H1 (cell line): ENCODE data around the gene TMCC1. TPM values are rescaled to one million over a fixed set of nuclear protein-coding genes. Genes with fewer than 3 reads are reported as not detected.

ENCODE experiments used
- CTCF ChIA-PET: fragments of 300-600 bp; sonication (Branson Sonifier 250); formaldehyde crosslinking; loops from one replicate; lab custom pipeline; 2021; ENCODE audit not compliant: partially characterized antibody; lab: Charles Lee
- POLR2A ChIA-PET: fragments of 300-600 bp; sonication (Branson Sonifier 250); formaldehyde crosslinking; loops from one replicate; lab custom pipeline; 2021; ENCODE audit warnings: inconsistent platforms; ENCODE audit not compliant: partially characterized antibody; lab: Charles Lee
- DNase-seq, 2 experiments: peaks; one replicate each; pipeline versions ENCODE4 v3.0.0 to v3.0.0-alpha.2; 2010 to 2022; ENCODE audit warnings: low spot score in 2 of 2, low read depth in 1 of 2, mixed read lengths in 1 of 2
- FAIRE-seq: peaks from 2 replicates; lab custom pipeline; 2011; peaks lifted over from hg19 to GRCh38; lab: Jason Lieb, UNC
- H2AFZ ChIP-seq: 2 replicates; pipeline ENCODE4 v1.8.1; 2012; ENCODE audit warnings: low read length, inconsistent platforms
- H2AK5ac ChIP-seq: 2 replicates; pipeline ENCODE4 v1.6.1; 2013; ENCODE audit warnings: low read depth, low read length
- H2BK120ac ChIP-seq: replicated peaks from 2 replicates; pipeline ENCODE3; 2013; ENCODE audit warnings: low read depth, low read length, inconsistent platforms
- H2BK12ac ChIP-seq: 2 replicates; pipeline ENCODE4 v1.6.1; 2013; ENCODE audit warnings: low read depth, low read length
- H2BK15ac ChIP-seq: 2 replicates; pipeline ENCODE4 v1.6.1; 2013; ENCODE audit warnings: low read length
- H2BK20ac ChIP-seq: 2 replicates; pipeline ENCODE4 v1.6.1; 2013; ENCODE audit warnings: low read length
- H2BK5ac ChIP-seq: 2 replicates; pipeline ENCODE4 v1.6.1; 2013; ENCODE audit warnings: low read depth, low read length
- H3K14ac ChIP-seq: 2 replicates; pipeline ENCODE4 v1.6.1; 2013; ENCODE audit warnings: inconsistent platforms; ENCODE audit not compliant: insufficient read length
- H3K18ac ChIP-seq: 2 replicates; pipeline ENCODE4 v1.6.1; 2013; ENCODE audit warnings: low read length; ENCODE audit errors: extremely low read depth
- H3K23ac ChIP-seq: 2 replicates; pipeline ENCODE4 v1.6.1; 2013; ENCODE audit warnings: inconsistent platforms; ENCODE audit not compliant: insufficient read length
- H3K23me2 ChIP-seq: 2 replicates; pipeline ENCODE4 v1.6.1; 2013; ENCODE audit warnings: low read depth, low read length
- H3K27ac ChIP-seq: 2 replicates; pipeline ENCODE4 v1.6.1; 2011; ENCODE audit warnings: low read depth, low read length, inconsistent platforms
- H3K27me3 ChIP-seq, 4 experiments: replicated peaks in 1 of 4; 1 replicate in 1 of 4; 2 replicates in 3 of 4; pipeline versions ENCODE4 v1.6.1 to v1.8.1; 2011 to 2013; ENCODE audit warnings: low read length in 3 of 4, mild to moderate bottlenecking in 3 of 4, inconsistent platforms in 2 of 4, mixed read lengths in 2 of 4, moderate library complexity in 1 of 4; ENCODE audit not compliant: control insufficient read depth in 3 of 4, insufficient read depth in 3 of 4; ENCODE audit errors: extremely low read depth in 1 of 4
- H3K36me3 ChIP-seq, 4 experiments: 2 replicates each; pipeline versions ENCODE4 v1.6.1 to v1.8.1; 2011 to 2013; ENCODE audit warnings: mild to moderate bottlenecking in 4 of 4, low read length in 3 of 4, moderate library complexity in 2 of 4, control low read depth in 1 of 4, inconsistent platforms in 1 of 4; ENCODE audit not compliant: insufficient read depth in 4 of 4, control insufficient read depth in 2 of 4
- H3K4ac ChIP-seq: replicated peaks from 2 replicates; pipeline ENCODE3; 2013; ENCODE audit warnings: low read length, low read depth, mixed read lengths, inconsistent platforms; ENCODE audit not compliant: insufficient read length
- H3K4me1 ChIP-seq, 4 experiments: replicated peaks in 1 of 4; 1 replicate in 1 of 4; 2 replicates in 3 of 4; pipeline versions ENCODE4 v1.6.1 to v1.8.1; 2011 to 2013; ENCODE audit warnings: low read length in 3 of 4, inconsistent platforms in 2 of 4, mixed read lengths in 1 of 4; ENCODE audit not compliant: insufficient read depth in 4 of 4, control insufficient read depth in 3 of 4
- H3K4me2 ChIP-seq, 2 experiments: 2 replicates each; pipeline versions ENCODE4 v1.6.1 to v1.8.1; 2011 to 2013; ENCODE audit warnings: low read depth in 2 of 2, low read length in 2 of 2, control low read depth in 1 of 2, inconsistent platforms in 1 of 2, mild to moderate bottlenecking in 1 of 2; ENCODE audit not compliant: insufficient read depth in 1 of 2
- H3K4me3 ChIP-seq, 4 experiments: fragments of 200-600, 300-600 bp in 1 of 4; sonication (generic), shearing (Covaris generic), sonication (Bioruptor Twin) in 1 of 4; 2 replicates each; pipeline versions ENCODE4 v1.5.1 to v1.8.1; 2011 to 2016; ENCODE audit warnings: low read length in 4 of 4, low read depth in 3 of 4, control low read depth in 2 of 4, inconsistent platforms in 2 of 4, mild to moderate bottlenecking in 2 of 4, mixed read lengths in 1 of 4, moderate library complexity in 1 of 4; ENCODE audit not compliant: insufficient read depth in 2 of 4; ENCODE audit errors: extremely low read depth in 1 of 4
- H3K56ac ChIP-seq: replicated peaks from 2 replicates; pipeline ENCODE3; 2013; ENCODE audit warnings: low read depth, mild to moderate bottlenecking, mixed read lengths, low read length, inconsistent platforms; ENCODE audit not compliant: insufficient read length
- H3K79me1 ChIP-seq: 2 replicates; pipeline ENCODE4 v1.6.1; 2013; ENCODE audit warnings: low read depth, low read length, control low read depth
- H3K79me2 ChIP-seq, 2 experiments: 2 replicates each; pipeline versions ENCODE4 v1.6.1 to v1.8.1; 2012 to 2013; ENCODE audit warnings: low read length in 2 of 2, mild to moderate bottlenecking in 2 of 2, inconsistent platforms in 1 of 2; ENCODE audit not compliant: insufficient read depth in 2 of 2, control insufficient read depth in 1 of 2
- H3K9ac ChIP-seq, 4 experiments: replicated peaks in 1 of 4; 1 replicate in 1 of 4; 2 replicates in 3 of 4; pipeline versions ENCODE4 v1.6.1 to v1.8.1; 2011 to 2013; ENCODE audit warnings: low read depth in 3 of 4, low read length in 3 of 4, control low read depth in 2 of 4, mild to moderate bottlenecking in 2 of 4, moderate library complexity in 2 of 4, inconsistent platforms in 1 of 4; ENCODE audit errors: extremely low read depth in 1 of 4
- H3K9me3 ChIP-seq, 2 experiments: 2 replicates each; pipeline versions ENCODE4 v1.6.1 to v1.8.1; 2012 to 2013; ENCODE audit warnings: mild to moderate bottlenecking in 2 of 2, moderate library complexity in 2 of 2, control low read depth in 1 of 2, inconsistent platforms in 1 of 2, low read depth in 1 of 2, low read length in 1 of 2, mixed read lengths in 1 of 2; ENCODE audit not compliant: insufficient read depth in 2 of 2
- H4K20me1 ChIP-seq, 2 experiments: replicated peaks in 1 of 2; 2 replicates each; pipeline versions ENCODE3 to v1.8.1; 2011 to 2013; ENCODE audit warnings: inconsistent platforms in 2 of 2, low read length in 2 of 2, mild to moderate bottlenecking in 1 of 2; ENCODE audit not compliant: insufficient read depth in 2 of 2, control insufficient read depth in 1 of 2
- H4K5ac ChIP-seq: 2 replicates; pipeline ENCODE4 v1.6.1; 2013; ENCODE audit warnings: low read length, low read depth, mixed read lengths, inconsistent platforms; ENCODE audit not compliant: insufficient read length
- H4K8ac ChIP-seq: 2 replicates; pipeline ENCODE4 v1.8.0; 2013; ENCODE audit warnings: mild to moderate bottlenecking, moderate library complexity, low read length, inconsistent platforms; ENCODE audit not compliant: insufficient read depth; ENCODE audit errors: extremely low read depth
- H4K91ac ChIP-seq: replicated peaks from 2 replicates; pipeline ENCODE3; 2013; ENCODE audit warnings: low read length, mixed read lengths, inconsistent platforms; ENCODE audit not compliant: insufficient read length
- CBX8 ChIP-seq: fragments of 300-800, 300-1000 bp; sonication (generic); IDR thresholded peaks from 2 replicates; pipeline ENCODE4 v1.7.1; 2016; ENCODE audit warnings: low read depth, low read length, borderline replicate concordance
- CHD2 ChIP-seq: IDR thresholded peaks from 2 replicates; pipeline ENCODE4 v1.6.1; 2012; ENCODE audit warnings: low read length, improper control_type of control experiment
- CREB1 ChIP-seq: IDR thresholded peaks from 2 replicates; pipeline ENCODE4 v1.6.1; 2012; ENCODE audit warnings: inconsistent platforms
- FOSL1 ChIP-seq: IDR thresholded peaks from 2 replicates; pipeline ENCODE4 v1.6.1; 2011; ENCODE audit warnings: mild to moderate bottlenecking, low read depth, low read length, moderate library complexity; ENCODE audit not compliant: insufficient read depth
- HDAC6 ChIP-seq: IDR thresholded peaks from one replicate; pipeline ENCODE4 v1.7.1; 2012; ENCODE audit warnings: low read depth, mild to moderate bottlenecking, inconsistent platforms, low read length, moderate library complexity
- JUND ChIP-seq: IDR thresholded peaks from 2 replicates; pipeline ENCODE4 v1.6.1; 2011; ENCODE audit warnings: mild to moderate bottlenecking, improper control_type of control experiment, low read length
- KDM4A ChIP-seq: IDR thresholded peaks from one replicate; pipeline ENCODE4 v1.7.1; 2012; ENCODE audit warnings: low read depth, mild to moderate bottlenecking, moderate library complexity, low read length, inconsistent platforms; ENCODE audit not compliant: severe bottlenecking
- POLR2AphosphoS5 ChIP-seq: IDR thresholded peaks from 2 replicates; pipeline ENCODE4 v1.6.1; 2011; ENCODE audit warnings: low read depth, low read length
- RBBP5 ChIP-seq: IDR thresholded peaks from 2 replicates; pipeline ENCODE4 v1.7.1; 2012; ENCODE audit warnings: low read depth, mild to moderate bottlenecking, inconsistent platforms, low read length, moderate library complexity, borderline replicate concordance
- SP4 ChIP-seq: IDR thresholded peaks from 2 replicates; pipeline ENCODE4 v1.6.1; 2012; ENCODE audit warnings: low read length, inconsistent platforms
- USF2 ChIP-seq: IDR thresholded peaks from 2 replicates; pipeline ENCODE4 v1.6.1; 2011; ENCODE audit warnings: low read length, improper control_type of control experiment
- WGBS, 2 experiments: shearing (Covaris generic) in 1 of 2; methylation state at CpG; one replicate each; pipeline versions ENCODE4 v1.1.6 to v1.1.7; 2013 to 2015; ENCODE audit warnings: low lambda C conversion rate in 2 of 2, mixed read lengths in 2 of 2, inconsistent platforms in 1 of 2, low coverage in 1 of 2, missing lambda C conversion rate in 1 of 2; ENCODE audit not compliant: insufficient replicate concordance in 2 of 2, insufficient coverage in 1 of 2, insufficient read length in 1 of 2; ENCODE audit errors: extremely low coverage in 1 of 2, missing lambda C conversion rate in 1 of 2; 5-methylcytosine and 5-hydroxymethylcytosine counted together
- polyA plus RNA-seq, 7 experiments: library from polyadenylated mRNA; depleted of rRNA in 3 of 7; stranded (reverse) in 5 of 7; unstranded in 2 of 7; fragments of >200 nt in 5 of 7; fragments of 200-250 nt in 2 of 7; gene quantifications; 1 replicate in 5 of 7; 2 replicates in 1 of 7; 4 replicates in 1 of 7; pipeline versions ENCODE4 v1.2.1 to v1.2.3, GENCODE V29; 2011 to 2013; ENCODE audit warnings: missing spikeins in 2 of 7, mixed read lengths in 2 of 7
- total RNA-seq: library from RNA; stranded (reverse); fragmentation: NEBNext Ultra II Directional; extraction: Animal tissue kit (Norgen Biotek cat#: 25700); gene quantifications from 2 replicates; pipeline ENCODE4 v1.2.1, GENCODE V29; 2021
- TF ChIP-seq, protein P1 (sequence below): IDR thresholded peaks from 2 replicates; pipeline ENCODE4 v1.6.1; 2012; ENCODE audit warnings: inconsistent platforms

TMCC1 gene
- total and polyA plus RNA-seq, 2 of the 8 experiments (the other 6 are each of a cell fraction or from before 2014, with no cell fraction given): 10.4 to 27.1 TPM

DNA sequence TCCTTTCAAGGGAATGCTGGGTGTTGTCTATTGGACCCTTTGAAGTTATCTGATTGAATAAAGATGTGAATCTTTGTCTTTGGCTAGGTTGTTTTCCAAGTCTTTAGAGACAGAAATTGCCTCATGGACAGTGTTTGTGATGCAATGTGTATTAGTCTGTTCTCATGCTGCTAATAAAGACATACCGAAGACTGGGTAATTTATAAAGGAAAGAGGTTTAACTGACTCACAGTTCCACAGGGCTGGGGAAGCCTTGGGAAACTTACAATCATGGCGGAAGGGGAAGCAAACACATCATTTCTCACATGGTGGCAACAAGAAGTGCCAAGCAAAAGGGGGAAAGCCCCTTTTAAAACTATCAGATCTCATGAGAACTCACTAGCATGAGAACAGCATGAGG lies 198.3 kb downstream of the TMCC1 start:
- Histone ChIP-seq H3K14ac (no peak overlapping the region), H2BK15ac (no peak overlapping the region), H3K23ac (no peak overlapping the region), H3K27me3 (no peaks in the 10 kb centered on the region), H3K9ac (no peak overlapping the region), H3K79me2 (no peaks in the 10 kb centered on the region), H2BK20ac (no peak overlapping the region), H3K9me3 (peaks cover 14 to 23% of the 10 kb centered on the region in 2 experiments), H4K20me1 (no peaks in the 10 kb centered on the region), H3K23me2 (no peaks in the 10 kb centered on the region), H2BK5ac (no peak overlapping the region), H3K27ac (no peak overlapping the region), H3K4me3 (no peak overlapping the region), H4K8ac (no peak overlapping the region), H3K4me2 (no peak overlapping the region), H3K56ac (no peak overlapping the region), H2AK5ac (no peak overlapping the region), H4K91ac (no peak overlapping the region), H4K5ac (no peak overlapping the region), H2BK12ac (no peak overlapping the region), H3K4ac (no peak overlapping the region), H2AFZ (no peak overlapping the region), H2BK120ac (no peak overlapping the region), H3K4me1 (peaks cover 3 to 11% (median 7%) of the 10 kb centered on the region in 4 experiments), H3K36me3 (peaks cover 0 to 16% (median 0%) of the 10 kb centered on the region in 4 experiments; a peak in 2 of 8 replicates), H3K79me1 (no peaks in the 10 kb centered on the region; the same call in 1 of the 2 replicates), H3K18ac (no peak overlapping the region)
- FAIRE-seq: no peak
- WGBS, 2 experiments: 95% methylated on average over 2 of the region's 2 CpGs; no CpG with 5 or more reads in 1 of the 2 experiments
- POLR2A ChIA-PET: no interaction called here
- DNase-seq: no peak
- TF ChIP-seq CHD2: no peak
- TF ChIP-seq KDM4A: no peak
- no peak for TF ChIP-seq CBX8
- no peak for TF ChIP-seq CREB1
- no peak for TF ChIP-seq RBBP5
- TF ChIP-seq SP4: no peak
- TF ChIP-seq FOSL1: no peak
- TF ChIP-seq, protein P1, sequence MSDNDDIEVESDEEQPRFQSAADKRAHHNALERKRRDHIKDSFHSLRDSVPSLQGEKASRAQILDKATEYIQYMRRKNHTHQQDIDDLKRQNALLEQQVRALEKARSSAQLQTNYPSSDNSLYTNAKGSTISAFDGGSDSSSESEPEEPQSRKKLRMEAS: no peak
- no peak for TF ChIP-seq POLR2AphosphoS5
- no peak for TF ChIP-seq USF2
- TF ChIP-seq HDAC6: no peak
- TF ChIP-seq JUND: no peak
- CTCF ChIA-PET: no interaction called here
